GM18505 (cell line): ENCODE measurements around the gene LYPD3.
"Not testable (repeated sequence)": the region's sequence is repeated elsewhere in the genome, so short reads cannot be mapped to it uniquely, and the experiment has no call there.

ENCODE experiments used
- ATAC-seq: cut with Tn5 transposase; IDR thresholded peaks from one replicate; pipeline ENCODE4 v1.9.1; 2021; ENCODE audit not compliant: unreplicated experiment
- POLR2A ChIP-seq: IDR thresholded peaks from 4 replicates; pipeline ENCODE4 v1.6.1; 2011; ENCODE audit warnings: borderline replicate concordance; ENCODE audit not compliant: insufficient read depth, insufficient read length; ENCODE audit errors: extremely low read depth

The LYPD3 gene

GRCh38 chr19:43444531-43445287, 20.7 kb downstream of the LYPD3 start:
- no peak for TF ChIP-seq POLR2A
- ATAC-seq: no peak

GRCh38 chr19:43444091-43444490, 21.3 kb downstream of the LYPD3 start:
- ATAC-seq: not testable (repeated sequence)

GRCh38 chr19:43441716-43442115, 23.7 kb downstream of the LYPD3 start:
- no peak for TF ChIP-seq POLR2A
- no peak for ATAC-seq

DNA sequence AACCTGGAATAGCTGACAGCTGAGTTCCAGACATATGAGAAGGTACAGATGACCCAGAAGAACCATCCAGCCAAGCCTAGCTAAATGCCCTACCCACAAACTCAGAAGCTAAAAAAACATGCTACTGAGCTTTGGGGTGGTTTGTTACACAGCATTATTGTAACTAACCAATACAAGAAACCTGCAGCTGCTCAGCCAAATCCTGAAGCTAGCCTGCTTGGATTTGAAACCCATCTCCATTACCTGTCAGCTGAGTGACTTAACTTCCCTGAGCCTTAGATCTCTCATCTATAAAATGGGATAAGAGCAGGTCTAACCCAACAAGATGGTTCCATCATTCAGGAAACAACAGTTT, 25.7 kb downstream of the LYPD3 start:
- TF ChIP-seq POLR2A: no peak
- no peak for ATAC-seq

GRCh38 chr19:43439032-43439708, 26.2 kb downstream of the LYPD3 start:
- no peak for ATAC-seq
- TF ChIP-seq POLR2A: no peak

- ATAC-seq: no peak
- no peak for TF ChIP-seq POLR2A
These were observed 26.9 kb downstream of the LYPD3 start for GRCh38 chr19:43438291-43439031.

GRCh38 chr19:43437712-43438111, 27.7 kb downstream of the LYPD3 start:
- no peak for ATAC-seq
- no peak for TF ChIP-seq POLR2A

DNA sequence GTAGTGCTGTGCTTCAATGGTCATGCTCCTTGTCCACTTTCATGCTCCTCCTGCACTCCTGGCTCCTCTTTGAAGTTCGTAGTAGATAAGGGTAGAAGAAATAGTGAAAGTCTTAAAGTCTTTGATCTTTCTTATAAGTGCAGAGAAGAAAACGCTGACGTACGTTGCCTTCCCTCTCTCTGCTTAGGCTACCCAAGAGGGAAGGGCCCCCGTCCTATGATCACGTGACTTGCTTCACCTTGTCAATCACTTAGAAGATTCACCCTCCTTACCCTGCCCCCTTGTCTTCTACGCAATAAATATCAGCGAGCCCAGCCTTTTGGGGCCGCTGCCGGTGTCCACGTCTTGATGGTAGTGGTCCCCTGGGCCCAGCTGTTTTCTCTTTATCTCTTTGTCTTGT, 28.1 kb downstream of the LYPD3 start:
- not testable (repeated sequence) for ATAC-seq

DNA sequence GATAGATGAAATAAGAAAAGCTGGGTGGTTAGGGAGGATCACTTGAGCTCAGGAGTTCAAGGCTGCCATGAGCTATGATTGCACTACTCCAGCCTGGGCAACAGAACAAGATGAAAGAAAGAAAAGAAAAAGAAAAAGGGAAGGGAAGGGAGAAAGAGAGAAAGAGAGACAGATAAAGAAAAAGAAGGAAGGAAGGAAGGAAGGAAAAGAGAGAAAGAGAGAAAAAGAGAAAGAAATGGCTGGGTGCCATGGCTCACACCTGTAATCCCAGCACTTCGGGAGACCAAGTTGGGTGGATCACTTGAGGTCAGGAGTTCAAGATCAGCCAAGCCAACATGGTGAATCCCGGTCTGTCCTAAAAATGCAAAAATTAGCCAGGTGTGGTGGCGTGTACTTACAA, 29.6 kb downstream of the LYPD3 start:
- no peak for TF ChIP-seq POLR2A
- no peak for ATAC-seq

DNA sequence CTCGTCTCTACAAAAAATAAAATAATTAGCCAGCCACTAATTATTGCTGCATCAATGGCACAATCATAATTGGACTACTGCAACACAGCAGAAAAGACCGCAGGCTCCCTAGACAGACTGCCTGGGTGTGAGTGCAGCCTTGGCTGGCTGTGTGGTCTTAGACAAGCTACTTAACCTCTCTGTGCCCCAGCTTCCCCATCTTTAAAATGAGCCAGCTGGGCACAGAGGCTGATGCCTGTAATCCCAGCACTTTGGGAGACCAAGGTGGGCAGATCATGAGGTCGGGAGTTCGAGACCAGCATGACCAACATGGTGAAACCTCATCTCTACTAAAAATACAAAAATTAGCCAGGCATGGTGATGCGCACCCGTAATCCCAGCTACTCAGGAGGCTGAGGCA, 31.7 kb downstream of the LYPD3 start:
- TF ChIP-seq POLR2A: no peak
- no peak for ATAC-seq

DNA sequence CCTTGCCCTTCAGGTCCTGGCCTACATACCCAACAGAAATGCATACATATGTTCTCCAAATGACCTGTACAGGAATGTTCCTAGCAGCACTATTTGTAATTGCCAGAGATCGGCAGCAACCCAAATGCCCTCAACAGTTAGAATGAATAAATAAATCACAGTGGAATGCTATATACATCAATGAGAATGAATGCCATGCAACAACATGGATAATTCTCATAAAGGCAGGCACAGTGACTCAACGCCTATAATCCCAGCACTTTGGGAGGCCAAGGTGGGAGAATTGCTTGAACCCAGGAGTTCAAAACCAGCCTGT, 32.1 kb downstream of the LYPD3 start:
- TF ChIP-seq POLR2A: no peak

GRCh38 chr19:43430976-43431375, 34.4 kb downstream of the LYPD3 start:
- no peak for TF ChIP-seq POLR2A
- no peak for ATAC-seq

More for the DNA sequence above, 32.1 kb downstream of the LYPD3 start:
- ATAC-seq: no peak

DNA sequence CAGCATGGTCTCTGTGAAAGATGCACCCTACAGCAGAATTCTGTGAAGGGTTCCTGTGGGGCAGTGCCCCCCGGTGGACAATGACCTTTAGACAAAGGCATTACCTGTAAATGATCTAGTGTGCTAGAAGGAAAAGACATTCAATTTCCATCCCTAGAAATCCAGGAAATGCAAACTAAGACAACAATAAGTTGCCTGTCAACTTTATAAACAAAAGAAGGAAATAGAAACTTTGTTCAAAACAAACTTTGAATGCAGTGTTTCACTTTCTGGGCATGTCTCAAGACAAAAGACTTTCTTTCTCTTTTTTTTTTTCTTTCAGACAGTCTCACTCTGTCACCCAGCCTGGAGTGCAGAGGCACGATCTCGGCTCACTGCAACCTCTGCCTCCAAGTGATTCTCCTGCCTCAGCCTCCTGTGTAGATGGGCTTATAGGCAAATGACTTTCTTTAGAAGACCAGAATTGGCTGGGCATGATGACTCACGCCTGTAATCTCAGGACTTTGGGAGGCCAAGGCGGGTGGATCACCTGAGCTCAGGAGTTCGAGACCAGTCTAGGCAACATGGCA, 35.2 kb downstream of the LYPD3 start:
- no peak for ATAC-seq
- TF ChIP-seq POLR2A: no peak

- no peak for TF ChIP-seq POLR2A
- ATAC-seq: no peak
These were observed 36.0 kb downstream of the LYPD3 start for GRCh38 chr19:43429395-43429794.
